H1 (cell line): ENCODE measurements around the gene PIGC. TPM values are rescaled to one million over a fixed set of nuclear protein-coding genes. Genes with fewer than 3 reads are reported as not detected.

Source experiments
- CTCF ChIA-PET: fragments of 300-600 bp; sonication (Branson Sonifier 250); formaldehyde crosslinking; loops from one replicate; lab custom pipeline; 2021; ENCODE audit not compliant: partially characterized antibody; lab: Charles Lee
- POLR2A ChIA-PET: fragments of 300-600 bp; sonication (Branson Sonifier 250); formaldehyde crosslinking; loops from one replicate; lab custom pipeline; 2021; ENCODE audit warnings: inconsistent platforms; ENCODE audit not compliant: partially characterized antibody; lab: Charles Lee
- DNase-seq, 2 experiments: peaks; one replicate each; pipeline versions ENCODE4 v3.0.0 to v3.0.0-alpha.2; 2010 to 2022; ENCODE audit warnings: low spot score in 2 of 2, low read depth in 1 of 2, mixed read lengths in 1 of 2
- FAIRE-seq: peaks from 2 replicates; lab custom pipeline; 2011; peaks lifted over from hg19 to GRCh38; lab: Jason Lieb, UNC
- H2AFZ ChIP-seq: 2 replicates; pipeline ENCODE4 v1.8.1; 2012; ENCODE audit warnings: low read length, inconsistent platforms
- H2AK5ac ChIP-seq: 2 replicates; pipeline ENCODE4 v1.6.1; 2013; ENCODE audit warnings: low read depth, low read length
- H2BK120ac ChIP-seq: replicated peaks from 2 replicates; pipeline ENCODE3; 2013; ENCODE audit warnings: low read depth, low read length, inconsistent platforms
- H2BK12ac ChIP-seq: 2 replicates; pipeline ENCODE4 v1.6.1; 2013; ENCODE audit warnings: low read depth, low read length
- H2BK15ac ChIP-seq: 2 replicates; pipeline ENCODE4 v1.6.1; 2013; ENCODE audit warnings: low read length
- H2BK20ac ChIP-seq: 2 replicates; pipeline ENCODE4 v1.6.1; 2013; ENCODE audit warnings: low read length
- H2BK5ac ChIP-seq: 2 replicates; pipeline ENCODE4 v1.6.1; 2013; ENCODE audit warnings: low read depth, low read length
- H3K14ac ChIP-seq: 2 replicates; pipeline ENCODE4 v1.6.1; 2013; ENCODE audit warnings: inconsistent platforms; ENCODE audit not compliant: insufficient read length
- H3K18ac ChIP-seq: 2 replicates; pipeline ENCODE4 v1.6.1; 2013; ENCODE audit warnings: low read length; ENCODE audit errors: extremely low read depth
- H3K23ac ChIP-seq: 2 replicates; pipeline ENCODE4 v1.6.1; 2013; ENCODE audit warnings: inconsistent platforms; ENCODE audit not compliant: insufficient read length
- H3K23me2 ChIP-seq: 2 replicates; pipeline ENCODE4 v1.6.1; 2013; ENCODE audit warnings: low read depth, low read length
- H3K27ac ChIP-seq: 2 replicates; pipeline ENCODE4 v1.6.1; 2011; ENCODE audit warnings: low read depth, low read length, inconsistent platforms
- H3K27me3 ChIP-seq, 4 experiments: replicated peaks in 1 of 4; 1 replicate in 1 of 4; 2 replicates in 3 of 4; pipeline versions ENCODE4 v1.6.1 to v1.8.1; 2011 to 2013; ENCODE audit warnings: low read length in 3 of 4, mild to moderate bottlenecking in 3 of 4, inconsistent platforms in 2 of 4, mixed read lengths in 2 of 4, moderate library complexity in 1 of 4; ENCODE audit not compliant: control insufficient read depth in 3 of 4, insufficient read depth in 3 of 4; ENCODE audit errors: extremely low read depth in 1 of 4
- H3K36me3 ChIP-seq, 4 experiments: 2 replicates each; pipeline versions ENCODE4 v1.6.1 to v1.8.1; 2011 to 2013; ENCODE audit warnings: mild to moderate bottlenecking in 4 of 4, low read length in 3 of 4, moderate library complexity in 2 of 4, control low read depth in 1 of 4, inconsistent platforms in 1 of 4; ENCODE audit not compliant: insufficient read depth in 4 of 4, control insufficient read depth in 2 of 4
- H3K4ac ChIP-seq: replicated peaks from 2 replicates; pipeline ENCODE3; 2013; ENCODE audit warnings: low read length, low read depth, mixed read lengths, inconsistent platforms; ENCODE audit not compliant: insufficient read length
- H3K4me1 ChIP-seq, 4 experiments: replicated peaks in 1 of 4; 1 replicate in 1 of 4; 2 replicates in 3 of 4; pipeline versions ENCODE4 v1.6.1 to v1.8.1; 2011 to 2013; ENCODE audit warnings: low read length in 3 of 4, inconsistent platforms in 2 of 4, mixed read lengths in 1 of 4; ENCODE audit not compliant: insufficient read depth in 4 of 4, control insufficient read depth in 3 of 4
- H3K4me2 ChIP-seq, 2 experiments: 2 replicates each; pipeline versions ENCODE4 v1.6.1 to v1.8.1; 2011 to 2013; ENCODE audit warnings: low read depth in 2 of 2, low read length in 2 of 2, control low read depth in 1 of 2, inconsistent platforms in 1 of 2, mild to moderate bottlenecking in 1 of 2; ENCODE audit not compliant: insufficient read depth in 1 of 2
- H3K4me3 ChIP-seq, 4 experiments: fragments of 200-600, 300-600 bp in 1 of 4; sonication (generic), shearing (Covaris generic), sonication (Bioruptor Twin) in 1 of 4; 2 replicates each; pipeline versions ENCODE4 v1.5.1 to v1.8.1; 2011 to 2016; ENCODE audit warnings: low read length in 4 of 4, low read depth in 3 of 4, control low read depth in 2 of 4, inconsistent platforms in 2 of 4, mild to moderate bottlenecking in 2 of 4, mixed read lengths in 1 of 4, moderate library complexity in 1 of 4; ENCODE audit not compliant: insufficient read depth in 2 of 4; ENCODE audit errors: extremely low read depth in 1 of 4
- H3K56ac ChIP-seq: replicated peaks from 2 replicates; pipeline ENCODE3; 2013; ENCODE audit warnings: low read depth, mild to moderate bottlenecking, mixed read lengths, low read length, inconsistent platforms; ENCODE audit not compliant: insufficient read length
- H3K79me1 ChIP-seq: 2 replicates; pipeline ENCODE4 v1.6.1; 2013; ENCODE audit warnings: low read depth, low read length, control low read depth
- H3K79me2 ChIP-seq, 2 experiments: 2 replicates each; pipeline versions ENCODE4 v1.6.1 to v1.8.1; 2012 to 2013; ENCODE audit warnings: low read length in 2 of 2, mild to moderate bottlenecking in 2 of 2, inconsistent platforms in 1 of 2; ENCODE audit not compliant: insufficient read depth in 2 of 2, control insufficient read depth in 1 of 2
- H3K9ac ChIP-seq, 4 experiments: replicated peaks in 1 of 4; 1 replicate in 1 of 4; 2 replicates in 3 of 4; pipeline versions ENCODE4 v1.6.1 to v1.8.1; 2011 to 2013; ENCODE audit warnings: low read depth in 3 of 4, low read length in 3 of 4, control low read depth in 2 of 4, mild to moderate bottlenecking in 2 of 4, moderate library complexity in 2 of 4, inconsistent platforms in 1 of 4; ENCODE audit errors: extremely low read depth in 1 of 4
- H3K9me3 ChIP-seq, 2 experiments: 2 replicates each; pipeline versions ENCODE4 v1.6.1 to v1.8.1; 2012 to 2013; ENCODE audit warnings: mild to moderate bottlenecking in 2 of 2, moderate library complexity in 2 of 2, control low read depth in 1 of 2, inconsistent platforms in 1 of 2, low read depth in 1 of 2, low read length in 1 of 2, mixed read lengths in 1 of 2; ENCODE audit not compliant: insufficient read depth in 2 of 2
- H4K20me1 ChIP-seq, 2 experiments: replicated peaks in 1 of 2; 2 replicates each; pipeline versions ENCODE3 to v1.8.1; 2011 to 2013; ENCODE audit warnings: inconsistent platforms in 2 of 2, low read length in 2 of 2, mild to moderate bottlenecking in 1 of 2; ENCODE audit not compliant: insufficient read depth in 2 of 2, control insufficient read depth in 1 of 2
- H4K5ac ChIP-seq: 2 replicates; pipeline ENCODE4 v1.6.1; 2013; ENCODE audit warnings: low read length, low read depth, mixed read lengths, inconsistent platforms; ENCODE audit not compliant: insufficient read length
- H4K8ac ChIP-seq: 2 replicates; pipeline ENCODE4 v1.8.0; 2013; ENCODE audit warnings: mild to moderate bottlenecking, moderate library complexity, low read length, inconsistent platforms; ENCODE audit not compliant: insufficient read depth; ENCODE audit errors: extremely low read depth
- H4K91ac ChIP-seq: replicated peaks from 2 replicates; pipeline ENCODE3; 2013; ENCODE audit warnings: low read length, mixed read lengths, inconsistent platforms; ENCODE audit not compliant: insufficient read length
- ATF3 ChIP-seq: IDR thresholded peaks from 2 replicates; pipeline ENCODE4 v1.6.1; 2011; ENCODE audit warnings: low read depth, mild to moderate bottlenecking, low read length; ENCODE audit not compliant: insufficient read depth
- BACH1 ChIP-seq: IDR thresholded peaks from 2 replicates; pipeline ENCODE4 v1.6.1; 2012; ENCODE audit warnings: low read length, improper control_type of control experiment
- FOSL1 ChIP-seq: IDR thresholded peaks from 2 replicates; pipeline ENCODE4 v1.6.1; 2011; ENCODE audit warnings: mild to moderate bottlenecking, low read depth, low read length, moderate library complexity; ENCODE audit not compliant: insufficient read depth
- GABPA ChIP-seq: IDR thresholded peaks from 2 replicates; pipeline ENCODE4 v1.6.1; 2011; ENCODE audit warnings: mild to moderate bottlenecking, low read length, moderate library complexity, borderline replicate concordance; ENCODE audit not compliant: insufficient read depth
- KDM1A ChIP-seq: fragments of 200-600, 300-600 bp; sonication (generic); IDR thresholded peaks from 2 replicates; pipeline ENCODE4 v1.7.1; 2016; ENCODE audit warnings: mild to moderate bottlenecking, low read length, borderline replicate concordance
- NANOG ChIP-seq: IDR thresholded peaks from 2 replicates; pipeline ENCODE4 v1.6.1; 2011; ENCODE audit warnings: low read length, low read depth, mild to moderate bottlenecking, inconsistent platforms; ENCODE audit not compliant: insufficient read depth, poor library complexity, severe bottlenecking
- PHF8 ChIP-seq: fragments of 200-600 bp; sonication (generic); conservative IDR thresholded peaks from 2 replicates; pipeline ENCODE4 v1.7.1; 2012; ENCODE audit warnings: low read depth, mild to moderate bottlenecking, inconsistent platforms, low read length, moderate library complexity
- POLR2AphosphoS5 ChIP-seq: IDR thresholded peaks from 2 replicates; pipeline ENCODE4 v1.6.1; 2011; ENCODE audit warnings: low read depth, low read length
- RBBP5 ChIP-seq: IDR thresholded peaks from 2 replicates; pipeline ENCODE4 v1.7.1; 2012; ENCODE audit warnings: low read depth, mild to moderate bottlenecking, inconsistent platforms, low read length, moderate library complexity, borderline replicate concordance
- SAP30 ChIP-seq: fragments of 300-600 bp; sonication (generic); IDR thresholded peaks from 2 replicates; pipeline ENCODE4 v1.7.1; 2012; ENCODE audit warnings: low read length, moderate library complexity, mild to moderate bottlenecking, inconsistent platforms; ENCODE audit not compliant: insufficient read depth, insufficient replicate concordance
- SIRT6 ChIP-seq: IDR thresholded peaks from one replicate; pipeline ENCODE4 v1.7.1; 2012; ENCODE audit warnings: low read length, inconsistent platforms
- SIX5 ChIP-seq: IDR thresholded peaks from 2 replicates; pipeline ENCODE4 v1.6.1; 2011; ENCODE audit warnings: mild to moderate bottlenecking, low read depth, low read length
- SP4 ChIP-seq: IDR thresholded peaks from 2 replicates; pipeline ENCODE4 v1.6.1; 2012; ENCODE audit warnings: low read length, inconsistent platforms
- ZNF274 ChIP-seq: IDR thresholded peaks from 2 replicates; pipeline ENCODE4 v1.7.0; 2012; ENCODE audit warnings: low read length, borderline replicate concordance; ENCODE audit errors: extremely low read depth
- WGBS, 2 experiments: shearing (Covaris generic) in 1 of 2; methylation state at CpG; one replicate each; pipeline versions ENCODE4 v1.1.6 to v1.1.7; 2013 to 2015; ENCODE audit warnings: low lambda C conversion rate in 2 of 2, mixed read lengths in 2 of 2, inconsistent platforms in 1 of 2, low coverage in 1 of 2, missing lambda C conversion rate in 1 of 2; ENCODE audit not compliant: insufficient replicate concordance in 2 of 2, insufficient coverage in 1 of 2, insufficient read length in 1 of 2; ENCODE audit errors: extremely low coverage in 1 of 2, missing lambda C conversion rate in 1 of 2; 5-methylcytosine and 5-hydroxymethylcytosine counted together
- polyA plus RNA-seq, 7 experiments: library from polyadenylated mRNA; depleted of rRNA in 3 of 7; stranded (reverse) in 5 of 7; unstranded in 2 of 7; fragments of >200 nt in 5 of 7; fragments of 200-250 nt in 2 of 7; gene quantifications; 1 replicate in 5 of 7; 2 replicates in 1 of 7; 4 replicates in 1 of 7; pipeline versions ENCODE4 v1.2.1 to v1.2.3, GENCODE V29; 2011 to 2013; ENCODE audit warnings: missing spikeins in 2 of 7, mixed read lengths in 2 of 7
- total RNA-seq: library from RNA; stranded (reverse); fragmentation: NEBNext Ultra II Directional; extraction: Animal tissue kit (Norgen Biotek cat#: 25700); gene quantifications from 2 replicates; pipeline ENCODE4 v1.2.1, GENCODE V29; 2021

Gene PIGC
- total and polyA plus RNA-seq, 2 of the 8 experiments (the other 6 are each of a cell fraction or from before 2014, with no cell fraction given), result 21.0 to 39.3 TPM

GRCh38 chr1:172420385-172420784 lies 23.5 kb downstream of the PIGC start, which contains the start of gene C1orf105:
C1orf105 (plus strand) TSS chr1:172420685; CDS start chr1:172420886, 201 bp downstream.
- H3K27me3 ChIP-seq, result no peaks in the 10 kb centered on the region
- H3K79me2 ChIP-seq, result no peaks in the 10 kb centered on the region
- H3K56ac ChIP-seq, result no peak within 1 kb of the TSS
- TF ChIP-seq NANOG (no peak), SAP30 (no peak), POLR2AphosphoS5 (no peak), ZNF274 (no peak), SIRT6 (no peak), RBBP5 (no peak), SIX5 (no peak), PHF8 (no peak), BACH1 (no peak), FOSL1 (no peak), SP4 (no peak), KDM1A (no peak), GABPA (no peak), ATF3 (no peak)
- no peak for FAIRE-seq
- no peak within 1 kb of the TSS for H3K14ac ChIP-seq
- H4K20me1 ChIP-seq, result no peaks in the 10 kb centered on the region
- no peak within 1 kb of the TSS for H2BK120ac ChIP-seq
- H2BK15ac ChIP-seq, result no peak within 1 kb of the TSS
- H4K5ac ChIP-seq, result no peak within 1 kb of the TSS
- no peaks in the 10 kb centered on the region for H3K36me3 ChIP-seq
- ChIA-PET CTCF (interaction anchor here (1.0 to 1.2 kb wide), 2 partner anchors 9 to 26 kb away, joined by 3 to 5 read pairs; no protein-coding TSS in a partner anchor), POLR2A (no interaction called here)
- H3K23me2 ChIP-seq, result no peaks in the 10 kb centered on the region; the same call in 1 of the 2 replicates
- H3K79me1 ChIP-seq, result no peaks in the 10 kb centered on the region
- no peak within 1 kb of the TSS for H2AK5ac ChIP-seq
- H2BK20ac ChIP-seq, result no peak within 1 kb of the TSS
- H3K4me3 ChIP-seq, result no peak within 1 kb of the TSS
- no peak within 1 kb of the TSS for H4K91ac ChIP-seq
- H3K27ac ChIP-seq, result no peak within 1 kb of the TSS
- no peak within 1 kb of the TSS for H3K4ac ChIP-seq
- no peaks in the 10 kb centered on the region for H3K9me3 ChIP-seq
- H3K18ac ChIP-seq, result no peak within 1 kb of the TSS
- H4K8ac ChIP-seq, result no peak within 1 kb of the TSS
- H3K4me2 ChIP-seq, result no peak within 1 kb of the TSS
- H2BK12ac ChIP-seq, result no peak within 1 kb of the TSS
- H2AFZ ChIP-seq, result no peak within 1 kb of the TSS
- no peak for DNase-seq
- no peak within 1 kb of the TSS for H3K9ac ChIP-seq
- H2BK5ac ChIP-seq, result no peak within 1 kb of the TSS
- WGBS, 2 experiments, result 86% methylated on average over 1 of the region's 1 CpG; no CpG with 5 or more reads in 1 of the 2 experiments
- H3K4me1 ChIP-seq, result peaks cover 0 to 11% (median 3%) of the 10 kb centered on the region in 4 experiments; a peak in 3 of 7 replicates
- no peak within 1 kb of the TSS for H3K23ac ChIP-seq
